GM12878 (cell line): Measurements from ENCODE around the gene ABR. TPM values are rescaled to one million over a fixed set of nuclear protein-coding genes. Genes with fewer than 3 reads are reported as not detected.

ENCODE experiments used
- ATAC-seq: fragments of 200-7000 bp; cut with Tn5 transposase; 3 replicates; pipeline ENCODE4 v1.9.1; 2020; ENCODE audit warnings: mild to moderate bottlenecking, moderate library complexity
- BruUV-seq: library from RNA; stranded (reverse); fragments of 400-500 nt; replicated peaks from 2 replicates; lab custom pipeline; 2021; lab: Mats Ljungman, UMichigan
- CTCF ChIA-PET: fragments of 300-600 bp; sonication (Branson Sonifier 250); formaldehyde crosslinking; extraction: SDS; loops from one replicate; lab custom pipeline; 2021; ENCODE audit warnings: inconsistent platforms; lab: Yijun Ruan, JAX
- POLR2A ChIA-PET: fragments of 350-600 bp; formaldehyde crosslinking; extraction: SDS; loops from one replicate; lab custom pipeline; 2021; ENCODE audit warnings: inconsistent platforms; lab: Charles Lee
- RAD21 ChIA-PET: fragments of 300-600 bp; sonication (Branson Sonifier 250); formaldehyde crosslinking; loops from one replicate; lab custom pipeline; 2023; ENCODE audit warnings: antibody characterized with exemption; ENCODE audit not compliant: unreplicated experiment; lab: Charles Lee
- SMC1A ChIA-PET: fragments of 300-600 bp; sonication (Branson Sonifier 250); formaldehyde crosslinking; loops from one replicate; lab custom pipeline; 2023; ENCODE audit not compliant: unreplicated experiment, uncharacterized antibody; lab: Charles Lee
- DNase-seq: peaks from one replicate; pipeline ENCODE4 v3.0.0-alpha.2; 2011; ENCODE audit warnings: low read depth, low spot score
- FAIRE-seq: peaks from 3 replicates; lab custom pipeline; 2011; peaks lifted over from hg19 to GRCh38; lab: Jason Lieb, UNC
- H2AFZ ChIP-seq: 2 replicates; pipeline ENCODE4 v1.6.0; 2011; ENCODE audit warnings: low read depth, low read length, control low read depth; ENCODE audit not compliant: control insufficient read depth
- H3K27ac ChIP-seq: 2 replicates; pipeline ENCODE4 v1.5.1; 2011; ENCODE audit warnings: control low read depth; ENCODE audit not compliant: control insufficient read depth, insufficient read depth
- H3K27me3 ChIP-seq, 2 experiments: replicated peaks in 1 of 2; 2 replicates each; pipeline versions ENCODE4 v1.6.0 to v1.6.1; 2011; ENCODE audit warnings: low read length in 1 of 2; ENCODE audit not compliant: control insufficient read depth in 2 of 2, insufficient read depth in 2 of 2
- H3K36me3 ChIP-seq, 2 experiments: 2 replicates each; pipeline ENCODE4 v1.5.1; 2011; ENCODE audit warnings: low read length in 1 of 2; ENCODE audit not compliant: control insufficient read depth in 2 of 2, insufficient read depth in 2 of 2
- H3K4me1 ChIP-seq: 2 replicates; pipeline ENCODE4 v1.6.1; 2011; ENCODE audit warnings: mild to moderate bottlenecking, low read length, moderate library complexity, mixed read lengths; ENCODE audit not compliant: control insufficient read depth, insufficient read depth
- H3K4me2 ChIP-seq: 2 replicates; pipeline ENCODE4 v1.6.0; 2011; ENCODE audit warnings: control low read depth; ENCODE audit not compliant: control insufficient read depth, insufficient read depth
- H3K4me3 ChIP-seq: fragments of 200-600 bp; sonication (generic); 2 replicates; pipeline ENCODE4 v1.5.1; 2016
- H3K79me2 ChIP-seq: 2 replicates; pipeline ENCODE4 v1.6.0; 2011; ENCODE audit warnings: low read length; ENCODE audit not compliant: control insufficient read depth, insufficient read depth
- H3K9ac ChIP-seq: 2 replicates; pipeline ENCODE4 v1.8.0; 2011; ENCODE audit warnings: low read length, control low read depth, mixed read lengths; ENCODE audit not compliant: control insufficient read depth, insufficient read depth
- H3K9me3 ChIP-seq: replicated peaks from 3 replicates; pipeline ENCODE4 v1.5.1; 2011; ENCODE audit warnings: mild to moderate bottlenecking, low read length; ENCODE audit not compliant: control insufficient read depth, insufficient read depth
- H4K20me1 ChIP-seq: 2 replicates; pipeline ENCODE4 v1.6.0; 2011; ENCODE audit not compliant: control insufficient read depth, insufficient read depth
- BACH1 ChIP-seq: fragments of 450-650 bp; IDR thresholded peaks from 2 replicates; pipeline ENCODE4 v1.6.1; 2017; ENCODE audit warnings: mild to moderate bottlenecking, borderline replicate concordance
- CHD1 ChIP-seq: IDR thresholded peaks from 2 replicates; pipeline ENCODE4 v1.6.1; 2012; ENCODE audit warnings: low read depth, low read length, improper control_type of control experiment
- GABPA ChIP-seq: IDR thresholded peaks from 2 replicates; pipeline ENCODE4 v1.6.1; 2014; ENCODE audit warnings: antibody characterized with exemption, low read depth, mild to moderate bottlenecking, inconsistent platforms
- POLR2A ChIP-seq: IDR thresholded peaks from 2 replicates; pipeline ENCODE4 v1.6.1; 2011; ENCODE audit warnings: low read depth, mild to moderate bottlenecking, low read length
- TCF12 ChIP-seq: IDR thresholded peaks from 2 replicates; pipeline ENCODE4 v1.6.1; 2011; ENCODE audit warnings: low read depth, mild to moderate bottlenecking, low read length
- WGBS: methylation state at CpG from one replicate; pipeline ENCODE4 v1.1.6; 2016; ENCODE audit warnings: low lambda C conversion rate; ENCODE audit not compliant: insufficient replicate concordance, insufficient coverage; ENCODE audit errors: missing lambda C conversion rate; 5-methylcytosine and 5-hydroxymethylcytosine counted together
- in situ Hi-C: fragments of 300-500 bp; cut with MboI; formaldehyde crosslinking; loops from 9 replicates; pipeline ENCODE4 v1.14.3; 2018; ENCODE audit warnings: mixed read lengths
- intact Hi-C: fragments of 100-400 bp; cut with micrococcal nuclease; formaldehyde crosslinking; loops from one replicate; pipeline ENCODE4 v1.14.2; 2022; ENCODE audit not compliant: unreplicated experiment
- polyA plus RNA-seq, 11 experiments: library from polyadenylated mRNA; depleted of rRNA in 4 of 11; unstranded in 6 of 11; stranded (reverse) in 5 of 11; fragments of >200 nt; fragmentation: Nextera tagmentation in 4 of 11; fragmentation: Illumina TruSeq in 1 of 11; extraction: Ambion mirVana in 4 of 11; extraction: Trizol in 1 of 11; gene quantifications; 1 replicate in 1 of 11; 2 replicates in 10 of 11; pipeline versions ENCODE4 v1.2.1 to v1.2.3, GENCODE V29; 2011 to 2016; ENCODE audit warnings: inconsistent platforms in 2 of 11, missing spikeins in 2 of 11, low read depth in 1 of 11
- total RNA-seq, 4 experiments: library from RNA; depleted of rRNA in 3 of 4; stranded (reverse); fragments of >200 nt in 3 of 4; fragmentation: Illumina TruSeq in 1 of 4; extraction: Trizol in 1 of 4; gene quantifications; 2 replicates each; pipeline versions ENCODE4 v1.2.1 to v1.2.3, GENCODE V29; 2013 to 2021
- TF ChIP-seq, protein P1 (sequence below): fragments of 450-650 bp; formaldehyde crosslinking; IDR thresholded peaks from 2 replicates; pipeline ENCODE4 v1.4.0; 2020; ENCODE audit warnings: mild to moderate bottlenecking, moderate library complexity
- TF ChIP-seq, protein P2 (sequence below): fragments of 150-350 bp; IDR thresholded peaks from 2 replicates; pipeline ENCODE4 v1.6.1; 2016; ENCODE audit warnings: low read depth, low read length

Gene ABR
- total and polyA plus RNA-seq, 10 of the 15 experiments (the other 5 are each of a cell fraction or from before 2014, with no cell fraction given), result 1.4 to 112 (median 30.0) TPM

DNA sequence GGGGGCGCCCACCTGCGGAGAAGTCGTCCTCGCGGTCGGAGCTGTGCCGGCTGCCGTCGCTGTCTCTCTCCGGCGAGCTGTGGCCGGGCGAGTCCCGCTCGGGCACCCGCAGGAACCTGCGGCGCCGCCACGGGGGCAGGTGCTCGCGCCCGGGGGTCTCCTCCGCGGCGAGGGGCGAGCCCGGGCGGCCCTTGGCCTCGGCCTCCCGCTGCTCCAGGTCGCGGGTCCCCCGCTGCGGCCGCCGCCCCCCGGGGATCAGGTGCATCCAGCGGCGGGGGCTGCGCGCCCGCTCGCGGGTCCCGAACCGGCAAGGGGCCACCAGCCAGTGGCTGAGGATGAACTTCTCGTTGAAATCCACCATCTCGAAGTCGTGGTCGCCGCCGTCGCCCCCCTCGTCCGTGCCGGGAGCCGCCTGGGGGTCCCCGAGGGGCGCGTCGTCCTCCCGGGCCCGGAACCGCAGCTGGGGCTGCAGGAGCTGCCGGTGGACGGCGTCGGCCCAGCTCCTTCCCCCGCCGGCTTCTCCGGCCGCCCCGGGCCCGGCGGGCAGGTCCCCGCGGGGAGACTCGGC is 49.1 kb upstream of the ABR start:
- Histone ChIP-seq H3K9ac (peak overlapping the region; percentile 83), H3K36me3 (peaks cover 6 to 14% of the 10 kb centered on the region in 2 experiments), H3K9me3 (no peaks in the 10 kb centered on the region), H3K27ac (peak overlapping the region; percentile 82), H3K4me3 (peak overlapping the region; percentile 94), H2AFZ (no peak overlapping the region), H3K79me2 (peaks cover 56% of the 10 kb centered on the region), H3K27me3 (no peaks in the 10 kb centered on the region), H4K20me1 (no peaks in the 10 kb centered on the region), H3K4me2 (0 out of 2 replicates have a peak overlapping the region, but pooled peaks have one; percentile 17), H3K4me1 (peaks cover 13% of the 10 kb centered on the region)
- intact Hi-C loops (loop anchor here (5.0 kb wide), 1 partner anchor 47 kb away; no protein-coding TSS in a partner anchor), in situ Hi-C loops (no loop called here)
- ChIA-PET CTCF (interaction anchor here (0.8 to 4.0 kb wide), 15 partner anchors 11 to 488 kb away, joined by 3 to 41 read pairs (median 6); no protein-coding TSS in a partner anchor), SMC1A (interaction anchor here (1.8 to 5.0 kb wide), 7 partner anchors 10 to 47 kb away, joined by 7 to 35 read pairs (median 17); no protein-coding TSS in a partner anchor), RAD21 (interaction anchor here (0.7 to 5.1 kb wide), 11 partner anchors 9 to 106 kb away, joined by 3 to 50 read pairs (median 14); no protein-coding TSS in a partner anchor), POLR2A (interaction anchor here (0.8 to 3.8 kb wide), 11 partner anchors 9 to 47 kb away, joined by 3 to 24 read pairs (median 8); no protein-coding TSS in a partner anchor)
- WGBS, result under 1% methylated on average over 30 of the region's 79 CpGs
- no TSS peak for BruUV-seq
- peak; percentile 24 for ATAC-seq
- no peak for FAIRE-seq
- no peak for DNase-seq
- TF ChIP-seq CHD1, result no peak
- TF ChIP-seq BACH1, result peak; percentile 25; the same call in 1 of the 2 replicates
- TF ChIP-seq, protein P1, sequence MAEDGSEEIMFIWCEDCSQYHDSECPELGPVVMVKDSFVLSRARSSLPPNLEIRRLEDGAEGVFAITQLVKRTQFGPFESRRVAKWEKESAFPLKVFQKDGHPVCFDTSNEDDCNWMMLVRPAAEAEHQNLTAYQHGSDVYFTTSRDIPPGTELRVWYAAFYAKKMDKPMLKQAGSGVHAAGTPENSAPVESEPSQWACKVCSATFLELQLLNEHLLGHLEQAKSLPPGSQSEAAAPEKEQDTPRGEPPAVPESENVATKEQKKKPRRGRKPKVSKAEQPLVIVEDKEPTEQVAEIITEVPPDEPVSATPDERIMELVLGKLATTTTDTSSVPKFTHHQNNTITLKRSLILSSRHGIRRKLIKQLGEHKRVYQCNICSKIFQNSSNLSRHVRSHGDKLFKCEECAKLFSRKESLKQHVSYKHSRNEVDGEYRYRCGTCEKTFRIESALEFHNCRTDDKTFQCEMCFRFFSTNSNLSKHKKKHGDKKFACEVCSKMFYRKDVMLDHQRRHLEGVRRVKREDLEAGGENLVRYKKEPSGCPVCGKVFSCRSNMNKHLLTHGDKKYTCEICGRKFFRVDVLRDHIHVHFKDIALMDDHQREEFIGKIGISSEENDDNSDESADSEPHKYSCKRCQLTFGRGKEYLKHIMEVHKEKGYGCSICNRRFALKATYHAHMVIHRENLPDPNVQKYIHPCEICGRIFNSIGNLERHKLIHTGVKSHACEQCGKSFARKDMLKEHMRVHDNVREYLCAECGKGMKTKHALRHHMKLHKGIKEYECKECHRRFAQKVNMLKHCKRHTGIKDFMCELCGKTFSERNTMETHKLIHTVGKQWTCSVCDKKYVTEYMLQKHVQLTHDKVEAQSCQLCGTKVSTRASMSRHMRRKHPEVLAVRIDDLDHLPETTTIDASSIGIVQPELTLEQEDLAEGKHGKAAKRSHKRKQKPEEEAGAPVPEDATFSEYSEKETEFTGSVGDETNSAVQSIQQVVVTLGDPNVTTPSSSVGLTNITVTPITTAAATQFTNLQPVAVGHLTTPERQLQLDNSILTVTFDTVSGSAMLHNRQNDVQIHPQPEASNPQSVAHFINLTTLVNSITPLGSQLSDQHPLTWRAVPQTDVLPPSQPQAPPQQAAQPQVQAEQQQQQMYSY (CRISPR knock-in tag), result no peak
- TF ChIP-seq, protein P2, sequence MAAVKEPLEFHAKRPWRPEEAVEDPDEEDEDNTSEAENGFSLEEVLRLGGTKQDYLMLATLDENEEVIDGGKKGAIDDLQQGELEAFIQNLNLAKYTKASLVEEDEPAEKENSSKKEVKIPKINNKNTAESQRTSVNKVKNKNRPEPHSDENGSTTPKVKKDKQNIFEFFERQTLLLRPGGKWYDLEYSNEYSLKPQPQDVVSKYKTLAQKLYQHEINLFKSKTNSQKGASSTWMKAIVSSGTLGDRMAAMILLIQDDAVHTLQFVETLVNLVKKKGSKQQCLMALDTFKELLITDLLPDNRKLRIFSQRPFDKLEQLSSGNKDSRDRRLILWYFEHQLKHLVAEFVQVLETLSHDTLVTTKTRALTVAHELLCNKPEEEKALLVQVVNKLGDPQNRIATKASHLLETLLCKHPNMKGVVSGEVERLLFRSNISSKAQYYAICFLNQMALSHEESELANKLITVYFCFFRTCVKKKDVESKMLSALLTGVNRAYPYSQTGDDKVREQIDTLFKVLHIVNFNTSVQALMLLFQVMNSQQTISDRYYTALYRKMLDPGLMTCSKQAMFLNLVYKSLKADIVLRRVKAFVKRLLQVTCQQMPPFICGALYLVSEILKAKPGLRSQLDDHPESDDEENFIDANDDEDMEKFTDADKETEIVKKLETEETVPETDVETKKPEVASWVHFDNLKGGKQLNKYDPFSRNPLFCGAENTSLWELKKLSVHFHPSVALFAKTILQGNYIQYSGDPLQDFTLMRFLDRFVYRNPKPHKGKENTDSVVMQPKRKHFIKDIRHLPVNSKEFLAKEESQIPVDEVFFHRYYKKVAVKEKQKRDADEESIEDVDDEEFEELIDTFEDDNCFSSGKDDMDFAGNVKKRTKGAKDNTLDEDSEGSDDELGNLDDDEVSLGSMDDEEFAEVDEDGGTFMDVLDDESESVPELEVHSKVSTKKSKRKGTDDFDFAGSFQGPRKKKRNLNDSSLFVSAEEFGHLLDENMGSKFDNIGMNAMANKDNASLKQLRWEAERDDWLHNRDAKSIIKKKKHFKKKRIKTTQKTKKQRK, result no peak
- 0 out of 2 replicates have a peak, but pooled peaks have one; percentile 2 for TF ChIP-seq TCF12
- TF ChIP-seq GABPA, result no peak
- 0 out of 2 replicates have a peak, but pooled peaks have one; percentile 25 for TF ChIP-seq POLR2A
